SJSA1 (cell line): ENCODE results near the gene MCM3AP. TPM values are rescaled to one million over a fixed set of nuclear protein-coding genes. Genes with fewer than 3 reads are reported as not detected.

Experiments used
- DNase-seq, 2 experiments: peaks; one replicate each; pipeline ENCODE4 v3.0.0-alpha.2; 2015 to 2020; ENCODE audit warnings: low spot score in 2 of 2, low read depth in 1 of 2
- H3K27ac ChIP-seq: fragments of 250-450 bp; sonication (Bioruptor Pico); 2 replicates; pipeline ENCODE4 v1.5.1; 2020; ENCODE audit warnings: mild to moderate bottlenecking, moderate library complexity
- H3K27me3 ChIP-seq: fragments of 250-450 bp; sonication (Bioruptor Pico); replicated peaks from 2 replicates; pipeline ENCODE4 v1.5.1; 2020; ENCODE audit warnings: mild to moderate bottlenecking, moderate library complexity
- H3K36me3 ChIP-seq: fragments of 250-450 bp; sonication (Bioruptor Pico); 2 replicates; pipeline ENCODE4 v1.5.1; 2020; ENCODE audit warnings: mild to moderate bottlenecking
- H3K4me1 ChIP-seq: fragments of 250-450 bp; sonication (Bioruptor Pico); replicated peaks from 2 replicates; pipeline ENCODE4 v1.6.1; 2021; ENCODE audit warnings: mild to moderate bottlenecking
- H3K4me3 ChIP-seq: fragments of 250-450 bp; sonication (Bioruptor Pico); 2 replicates; pipeline ENCODE4 v1.5.1; 2020; ENCODE audit warnings: mild to moderate bottlenecking
- H3K9me3 ChIP-seq: fragments of 250-450 bp; sonication (Bioruptor Pico); replicated peaks from 2 replicates; pipeline ENCODE4 v1.5.1; 2020; ENCODE audit warnings: mild to moderate bottlenecking
- total RNA-seq: library from RNA; depleted of rRNA; stranded (reverse); fragments of >200 nt; shearing (Covaris generic); gene quantifications from 2 replicates; pipeline ENCODE4 v1.2.3, GENCODE V29; 2014

MCM3AP gene
- total RNA-seq, 1 experiment from 2014 or later, result 88.7 TPM

DNA sequence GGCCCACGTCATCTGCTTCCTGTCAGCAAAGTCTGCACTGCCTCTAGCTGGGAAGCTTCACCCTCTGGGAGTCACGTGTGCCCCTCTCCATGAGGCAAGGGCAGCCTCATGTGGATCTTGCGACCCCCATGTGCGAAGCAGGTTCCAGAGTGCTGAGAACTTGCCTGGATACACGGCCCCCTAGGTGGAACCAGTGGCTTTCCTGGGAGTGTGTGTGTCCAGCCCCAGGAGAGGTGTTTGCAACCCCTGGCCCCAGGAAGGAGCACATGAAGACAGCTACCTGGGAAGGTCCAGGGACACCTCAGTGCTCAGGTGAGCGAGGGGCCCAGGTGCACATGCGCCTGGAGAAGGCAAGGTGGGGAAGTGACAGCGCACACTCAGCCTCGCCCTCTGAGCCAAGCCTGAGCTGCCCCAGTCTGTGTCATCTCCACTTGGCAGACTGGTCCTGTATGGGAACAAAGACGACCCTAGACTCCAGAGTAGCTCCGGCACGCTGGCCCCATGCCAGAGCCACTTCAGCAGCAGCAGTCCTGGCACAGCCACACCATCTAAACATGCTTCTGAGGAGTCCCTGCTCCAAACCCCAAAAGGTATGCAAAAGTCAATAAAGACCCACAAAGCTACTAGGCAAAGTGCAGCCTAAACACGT is 65.7 kb downstream of the MCM3AP start:
- DNase-seq, result no peak
- Histone ChIP-seq H3K4me1 (no peaks in the 10 kb centered on the region), H3K27ac (no peak overlapping the region), H3K4me3 (no peak overlapping the region), H3K27me3 (no peaks in the 10 kb centered on the region), H3K9me3 (no peaks in the 10 kb centered on the region), H3K36me3 (peaks cover 11% of the 10 kb centered on the region)

DNA sequence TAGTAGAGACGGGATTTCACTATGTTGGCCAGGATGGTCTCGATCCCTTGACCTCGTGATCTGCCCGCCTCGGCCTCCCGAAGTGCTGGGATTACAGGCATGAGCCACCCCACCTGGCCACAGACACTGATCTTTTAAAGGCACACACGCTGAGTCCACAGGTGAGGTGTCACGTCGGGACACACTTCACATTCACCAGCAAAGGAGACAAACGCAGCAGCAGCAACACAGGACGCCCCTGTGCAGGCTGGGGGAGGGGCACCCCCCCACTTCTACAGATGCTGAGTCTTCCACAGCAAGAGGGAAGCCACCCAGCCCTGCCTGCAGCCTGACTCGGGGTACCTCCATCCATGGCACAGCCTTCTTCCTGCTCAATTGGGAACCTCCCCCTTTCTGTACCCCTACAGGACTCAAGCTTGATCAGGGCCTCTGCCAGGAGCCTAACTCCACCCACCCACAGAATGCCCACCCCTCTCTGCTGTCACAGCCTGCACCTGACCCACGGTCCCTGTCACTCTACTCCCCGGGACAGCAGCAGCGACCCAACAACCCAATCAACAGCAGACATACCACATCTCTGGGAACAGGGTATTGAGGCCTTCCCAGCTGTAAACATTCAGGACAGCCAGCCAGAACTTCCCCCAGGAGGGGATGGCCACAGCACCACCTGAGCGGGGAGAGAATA is 66.4 kb downstream of the MCM3AP start:
- Histone ChIP-seq H3K36me3 (peaks cover 11% of the 10 kb centered on the region), H3K27ac (no peak overlapping the region), H3K9me3 (no peaks in the 10 kb centered on the region)

DNA sequence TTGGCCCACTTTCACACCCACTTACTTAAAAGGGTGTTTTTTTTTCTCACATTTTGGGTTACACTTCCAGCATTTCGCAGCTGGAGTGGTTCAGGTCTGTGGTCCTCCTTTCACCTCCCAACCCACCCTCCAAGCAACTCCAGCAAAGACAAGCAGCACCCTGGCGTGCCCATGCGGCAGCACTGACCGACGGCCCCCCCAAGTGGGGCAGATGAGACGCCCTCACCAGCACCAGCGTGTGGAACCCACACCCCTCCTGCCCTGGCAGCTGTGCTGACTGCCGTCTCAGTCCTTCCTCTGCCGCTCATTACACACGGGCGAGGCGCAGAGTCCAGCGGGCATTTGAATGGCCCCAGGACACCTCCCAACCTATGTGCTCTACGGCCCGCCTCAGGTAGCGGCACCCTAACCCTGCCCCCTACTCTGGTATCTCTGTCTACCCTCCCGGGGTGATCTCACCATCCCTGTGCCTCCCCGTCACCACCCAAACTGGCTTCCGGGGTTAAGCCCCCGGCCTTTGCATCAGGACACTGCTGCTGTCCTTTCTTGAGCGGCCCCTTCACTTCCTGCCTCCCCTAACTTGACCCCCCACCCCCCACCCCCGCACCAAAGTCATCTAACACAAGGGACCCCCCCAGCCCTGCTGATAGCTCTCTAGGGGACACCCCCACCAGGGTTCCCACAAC is 67.8 kb downstream of the MCM3AP start:
- Histone ChIP-seq H3K27me3 (no peaks in the 10 kb centered on the region), H3K4me3 (no peak overlapping the region), H3K9me3 (no peaks in the 10 kb centered on the region), H3K4me1 (no peaks in the 10 kb centered on the region), H3K27ac (no peak overlapping the region), H3K36me3 (peaks cover 11% of the 10 kb centered on the region)
- no peak for DNase-seq

More for the DNA sequence above, 66.4 kb downstream of the MCM3AP start:
- Histone ChIP-seq H3K4me1 (no peaks in the 10 kb centered on the region), H3K27me3 (no peaks in the 10 kb centered on the region), H3K4me3 (no peak overlapping the region)
- DNase-seq, result no peak

DNA sequence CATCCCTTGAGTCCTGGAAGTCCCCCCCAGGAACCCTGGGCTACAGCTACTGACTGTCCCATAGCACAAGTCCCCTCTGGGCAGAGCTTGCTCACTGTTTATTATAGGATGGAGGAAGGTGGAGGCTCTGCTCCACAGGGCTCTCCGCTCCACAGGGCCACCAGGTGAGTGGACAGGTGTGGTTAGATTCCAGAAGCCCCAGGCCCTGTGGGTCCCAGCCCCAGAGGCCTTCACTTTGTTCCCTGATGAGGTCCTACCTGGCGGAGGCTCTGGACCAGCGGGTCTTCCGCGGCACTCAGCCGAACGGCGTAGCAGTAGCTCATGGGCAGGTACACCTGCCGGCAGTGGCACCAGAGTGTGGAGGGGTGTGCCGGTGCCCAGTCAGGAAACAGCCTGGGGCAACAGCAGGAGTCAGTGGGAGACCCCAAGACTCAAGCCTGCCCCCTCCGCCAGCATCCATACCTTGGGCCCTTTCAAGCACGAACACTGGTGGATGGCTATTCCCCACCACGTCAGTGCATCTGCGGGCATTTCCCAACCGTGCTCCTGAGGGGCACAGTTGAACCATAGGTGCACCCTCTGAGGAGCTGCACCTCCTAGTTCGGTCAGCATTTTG is 69.2 kb downstream of the MCM3AP start:
- Histone ChIP-seq H3K4me3 (no peak overlapping the region), H3K27ac (no peak overlapping the region), H3K9me3 (no peaks in the 10 kb centered on the region), H3K36me3 (peaks cover 6% of the 10 kb centered on the region; the same call in 1 of the 2 replicates), H3K4me1 (no peaks in the 10 kb centered on the region), H3K27me3 (no peaks in the 10 kb centered on the region)
- DNase-seq, result no peak

DNA sequence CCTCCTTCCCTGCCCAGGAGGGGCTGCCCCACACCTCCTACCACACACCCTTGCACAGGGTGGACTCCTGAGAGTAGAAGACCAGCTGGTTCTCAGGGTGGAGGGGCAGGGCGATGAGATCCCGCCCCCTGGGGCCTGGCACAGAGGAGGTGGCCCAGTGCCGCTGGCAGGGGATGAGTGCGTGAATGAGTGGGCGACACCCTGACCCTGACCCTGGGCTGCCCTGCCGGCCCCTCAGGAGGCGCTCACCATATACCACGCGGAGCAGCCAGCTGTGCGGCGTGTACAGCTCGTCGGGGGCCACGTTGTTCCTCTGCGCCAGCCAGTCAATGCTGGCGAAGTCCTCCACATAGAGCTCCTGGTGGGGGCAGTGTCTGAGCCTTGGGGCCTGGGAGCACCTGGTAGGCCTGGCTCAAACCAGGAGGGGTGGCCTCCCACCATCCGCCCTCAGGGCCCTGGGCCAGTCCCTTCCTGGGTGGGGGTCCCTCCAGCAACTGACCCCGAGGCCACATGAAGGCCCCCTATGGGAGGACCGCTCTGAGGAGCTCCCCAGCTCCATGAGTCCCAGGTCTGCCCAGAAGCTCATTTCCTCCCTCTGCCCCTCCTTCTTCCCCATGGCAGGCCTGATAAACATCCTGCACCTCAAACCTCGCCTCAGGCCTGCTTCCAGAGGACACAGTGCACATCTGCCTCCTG is 69.8 kb downstream of the MCM3AP start:
- Histone ChIP-seq H3K36me3 (peaks cover 8% of the 10 kb centered on the region), H3K9me3 (no peaks in the 10 kb centered on the region), H3K4me1 (no peaks in the 10 kb centered on the region), H3K27me3 (no peaks in the 10 kb centered on the region), H3K27ac (no peak overlapping the region), H3K4me3 (no peak overlapping the region)
- no peak for DNase-seq

DNA sequence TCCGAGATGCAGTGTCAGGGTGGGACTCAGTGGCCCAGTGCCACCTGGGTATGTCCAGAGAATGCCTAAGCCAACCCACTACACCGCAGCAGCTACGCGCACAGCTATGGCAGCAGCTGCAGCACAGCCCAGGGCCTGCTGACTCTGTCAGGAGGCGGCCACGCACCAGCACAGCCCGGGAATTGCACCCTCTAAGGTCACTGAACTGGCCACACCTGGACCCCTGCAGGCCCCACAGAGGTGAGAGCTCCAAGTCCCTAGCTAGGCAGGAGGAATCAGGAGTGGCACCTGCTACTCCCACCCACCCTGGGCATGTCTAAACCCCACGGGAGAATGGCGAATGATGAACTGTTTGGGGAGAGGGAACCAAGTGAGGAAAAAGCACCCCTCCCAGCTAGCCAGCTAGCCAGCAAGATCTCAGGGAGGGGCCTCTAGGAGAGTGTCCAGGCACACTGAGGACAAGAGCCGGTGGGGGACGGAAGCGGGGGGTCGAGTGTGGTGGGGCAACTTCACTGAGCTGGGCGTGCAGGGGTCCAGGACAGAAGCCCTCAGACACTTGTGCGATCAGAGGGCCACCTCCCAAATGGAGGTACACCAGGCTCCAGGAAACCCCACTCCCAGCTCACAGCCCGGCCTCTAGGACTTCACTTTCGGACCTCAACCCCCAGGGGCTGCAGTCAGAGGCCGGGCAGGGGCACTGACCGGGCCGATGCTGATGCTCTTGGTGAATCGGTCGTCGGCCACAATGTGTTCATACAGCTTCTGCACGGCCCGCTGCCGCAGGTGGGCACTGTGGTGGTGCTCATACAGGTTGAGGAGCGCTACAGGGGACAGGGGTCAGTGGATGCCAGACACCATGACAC is 70.7 kb downstream of the MCM3AP start:
- Histone ChIP-seq H3K36me3 (peaks cover 7% of the 10 kb centered on the region), H3K4me3 (no peak overlapping the region), H3K27ac (no peak overlapping the region), H3K27me3 (no peaks in the 10 kb centered on the region), H3K4me1 (no peaks in the 10 kb centered on the region), H3K9me3 (no peaks in the 10 kb centered on the region)
- DNase-seq, result no peak

DNA sequence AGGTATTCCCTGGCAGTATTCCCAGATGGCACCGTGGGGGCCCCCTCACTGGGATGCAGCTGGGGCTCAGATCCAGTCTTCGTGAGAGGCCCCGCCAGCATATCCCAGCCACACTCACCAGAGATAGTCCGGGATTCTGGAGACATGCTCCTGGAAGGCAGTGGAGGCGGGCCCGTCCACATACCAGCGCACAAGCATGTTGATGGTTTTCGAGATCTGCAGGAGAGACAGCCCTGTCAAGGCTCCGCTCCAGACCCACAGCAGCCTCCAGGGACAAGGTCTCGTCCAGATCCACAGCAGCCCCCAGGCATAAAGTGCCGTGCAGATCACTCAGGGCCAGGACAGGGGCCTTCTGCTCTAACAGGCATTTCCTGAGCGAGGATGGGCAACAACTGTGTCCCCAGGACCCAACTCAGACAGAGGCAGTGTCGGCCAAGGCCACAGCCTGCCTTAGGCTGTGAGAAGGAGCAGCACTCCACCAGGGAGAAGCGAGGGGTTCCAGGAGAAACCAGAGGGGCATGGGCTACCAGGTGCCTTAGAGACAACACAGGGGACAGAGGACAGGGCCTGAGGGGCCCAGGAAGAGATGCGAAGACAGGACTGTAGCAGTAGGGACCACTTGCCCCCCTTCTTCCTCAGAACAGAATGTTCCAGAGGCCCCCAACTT is 71.7 kb downstream of the MCM3AP start:
- H3K36me3 ChIP-seq, result peaks cover 11% of the 10 kb centered on the region; the same call in 1 of the 2 replicates
- H3K27me3 ChIP-seq, result no peaks in the 10 kb centered on the region
- H3K27ac ChIP-seq, result no peak overlapping the region
- DNase-seq, result no peak
- H3K4me3 ChIP-seq, result no peak overlapping the region
- no peaks in the 10 kb centered on the region for H3K4me1 ChIP-seq
- H3K9me3 ChIP-seq, result no peaks in the 10 kb centered on the region

DNA sequence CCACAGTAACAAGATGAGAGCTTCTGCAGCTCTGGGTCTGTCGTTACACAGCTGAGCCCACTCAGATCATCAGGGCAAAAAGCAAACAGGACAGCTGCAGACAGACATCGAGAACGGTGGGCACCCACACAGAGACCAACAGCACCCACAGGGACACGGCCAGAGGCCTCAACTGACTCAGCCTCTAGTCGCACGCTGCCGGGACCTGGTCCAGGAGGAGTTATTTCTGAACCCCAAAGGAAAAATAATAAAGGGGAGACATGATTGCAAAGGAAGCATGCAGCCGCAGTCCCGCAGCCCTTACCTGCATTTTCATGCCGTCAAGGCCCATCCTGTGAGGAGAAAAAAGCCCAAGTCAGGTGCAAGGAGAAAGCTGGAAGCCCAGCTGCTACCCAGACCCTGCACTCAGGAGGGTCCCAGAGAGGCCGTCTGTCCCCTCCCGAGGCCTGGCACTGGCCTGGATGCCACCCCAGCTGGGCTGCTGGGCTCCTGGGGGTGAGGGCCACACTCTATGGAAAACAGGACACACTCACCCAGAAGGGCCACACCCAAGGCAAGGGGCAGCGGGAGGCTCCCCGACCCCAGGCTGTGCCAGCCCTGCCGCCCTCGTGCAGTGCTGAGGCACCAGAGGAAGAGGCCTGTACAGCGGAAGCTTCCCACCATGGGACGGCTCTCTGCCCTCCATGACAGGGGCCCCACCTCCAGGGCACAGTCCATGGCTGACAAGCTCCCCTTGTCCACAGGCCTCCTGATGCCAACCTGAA is 72.5 kb downstream of the MCM3AP start:
- no peak overlapping the region for H3K27ac ChIP-seq
- no peak for DNase-seq
- no peak overlapping the region for H3K4me3 ChIP-seq
- no peaks in the 10 kb centered on the region for H3K9me3 ChIP-seq
- H3K36me3 ChIP-seq, result peaks cover 11% of the 10 kb centered on the region; the same call in 1 of the 2 replicates
- no peaks in the 10 kb centered on the region for H3K27me3 ChIP-seq
- no peaks in the 10 kb centered on the region for H3K4me1 ChIP-seq

DNA sequence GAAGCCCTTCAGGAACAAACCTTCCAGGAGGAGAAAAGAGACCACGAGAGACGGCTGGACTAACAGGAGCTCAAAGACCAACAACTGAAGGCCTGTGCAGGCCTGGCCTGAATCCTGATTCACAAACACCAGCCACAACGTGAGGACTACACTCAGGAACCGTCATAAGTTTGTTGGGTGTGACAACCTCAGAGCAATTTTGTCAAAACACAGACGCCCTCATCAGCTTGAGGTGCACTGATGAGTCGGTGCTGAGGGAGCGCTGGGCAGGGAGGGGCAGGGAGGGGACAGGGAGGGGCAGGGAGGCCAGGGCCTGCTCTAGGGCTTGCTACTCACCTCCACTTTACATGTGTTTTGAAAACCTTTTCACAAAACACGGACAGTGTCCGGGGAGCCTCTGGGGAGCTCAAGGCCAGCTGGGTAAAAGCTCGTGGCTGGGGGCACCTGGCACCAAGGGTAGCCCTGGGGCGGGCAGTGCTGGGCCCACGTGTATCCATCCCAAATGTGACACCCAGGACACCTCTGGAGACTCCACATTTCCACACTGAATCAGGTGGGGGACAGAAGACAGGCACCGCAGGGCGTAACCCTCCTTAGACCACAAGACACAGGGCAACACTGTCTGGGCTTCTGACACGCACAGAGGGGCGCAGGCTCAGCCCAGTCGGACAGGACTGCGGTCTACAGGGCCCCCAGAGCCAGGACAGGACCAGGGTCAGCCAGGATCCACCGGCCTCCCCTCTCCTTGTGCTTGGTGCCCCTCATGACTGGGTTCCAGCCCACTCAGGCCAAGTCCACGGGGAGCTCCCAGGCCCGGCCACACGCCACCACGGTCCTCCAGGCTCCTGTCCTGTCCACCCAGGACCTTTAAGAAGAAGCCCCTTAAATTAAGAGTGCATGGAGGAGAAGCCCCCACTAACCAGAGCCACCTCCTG is 73.4 kb downstream of the MCM3AP start:
- DNase-seq, result no peak
- H3K36me3 ChIP-seq, result peaks cover 15% of the 10 kb centered on the region

DNA sequence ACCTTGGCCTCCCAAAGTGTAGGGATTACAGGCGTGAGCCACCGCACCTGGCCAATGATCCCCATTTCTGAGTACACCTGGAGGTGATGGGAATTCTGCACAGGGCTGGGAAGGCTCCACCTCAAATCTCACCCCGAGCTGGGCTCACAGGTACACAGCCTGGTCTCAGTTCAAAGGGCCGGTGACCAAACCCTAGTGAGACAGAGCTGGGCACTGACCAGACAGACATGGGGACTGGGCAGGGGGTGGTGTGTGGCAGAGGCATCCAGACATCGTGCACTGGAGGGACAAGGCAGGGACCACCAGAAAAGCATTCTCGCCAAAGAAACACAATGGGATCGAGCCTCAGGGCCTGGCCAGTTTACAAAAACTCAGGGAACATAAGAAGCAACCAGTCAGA is 74.0 kb downstream of the MCM3AP start:
- no peak overlapping the region for H3K4me3 ChIP-seq
- H3K27ac ChIP-seq, result no peak overlapping the region
- H3K36me3 ChIP-seq, result peaks cover 19% of the 10 kb centered on the region
- no peaks in the 10 kb centered on the region for H3K4me1 ChIP-seq
- no peak for DNase-seq
- H3K9me3 ChIP-seq, result no peaks in the 10 kb centered on the region
- no peaks in the 10 kb centered on the region for H3K27me3 ChIP-seq

More for the DNA sequence above, 73.4 kb downstream of the MCM3AP start:
- H3K4me3 ChIP-seq, result no peak overlapping the region
- H3K27ac ChIP-seq, result no peak overlapping the region
- no peaks in the 10 kb centered on the region for H3K4me1 ChIP-seq
- no peaks in the 10 kb centered on the region for H3K9me3 ChIP-seq
- no peaks in the 10 kb centered on the region for H3K27me3 ChIP-seq
